ENCODE data around the gene WWOX. TPM values are rescaled to one million over a fixed set of nuclear protein-coding genes. Genes with fewer than 3 reads are reported as not detected.

WWOX gene
- total and polyA plus RNA-seq, 2 of the 13 experiments (the other 11 are each of a cell fraction or from before 2014, with no cell fraction given): 9.1 to 37.4 TPM

GRCh38 chr16:78199325-78200022, 100.0 kb downstream of the WWOX start (continued):
- TF ChIP-seq, protein P1, sequence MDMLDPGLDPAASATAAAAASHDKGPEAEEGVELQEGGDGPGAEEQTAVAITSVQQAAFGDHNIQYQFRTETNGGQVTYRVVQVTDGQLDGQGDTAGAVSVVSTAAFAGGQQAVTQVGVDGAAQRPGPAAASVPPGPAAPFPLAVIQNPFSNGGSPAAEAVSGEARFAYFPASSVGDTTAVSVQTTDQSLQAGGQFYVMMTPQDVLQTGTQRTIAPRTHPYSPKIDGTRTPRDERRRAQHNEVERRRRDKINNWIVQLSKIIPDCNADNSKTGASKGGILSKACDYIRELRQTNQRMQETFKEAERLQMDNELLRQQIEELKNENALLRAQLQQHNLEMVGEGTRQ (IDR thresholded peaks at IDR 0.05; ENCODE audit: low read depth, low read length): no peak
- TF ChIP-seq, protein P1 (CRISPR knock-in tag; IDR thresholded peaks at IDR 0.05; ENCODE audit: borderline replicate concordance): no peak
- TF ChIP-seq HMG20A (CRISPR knock-in tag; IDR thresholded peaks at IDR 0.05; ENCODE audit: borderline replicate concordance) (peak; percentile 58; the same call in 1 of the 2 replicates), ERF (CRISPR knock-in tag; IDR thresholded peaks at IDR 0.05) (0 out of 2 replicates have a peak, but pooled peaks have one; percentile 51), ZBTB7B (CRISPR knock-in tag; IDR thresholded peaks at IDR 0.05) (no peak), DMAP1 (CRISPR knock-in tag; IDR thresholded peaks at IDR 0.05) (no peak), MIXL1 (CRISPR knock-in tag; IDR thresholded peaks at IDR 0.05) (0 out of 2 replicates have a peak, but pooled peaks have one; percentile 10), GFI1 (CRISPR knock-in tag; IDR thresholded peaks at IDR 0.05; ENCODE audit: borderline replicate concordance) (no peak)

GRCh38 chr16:78200023-78200389, 100.6 kb downstream of the WWOX start:
- Histone ChIP-seq H4K20me1 (ENCODE audit: insufficient read depth, low read length) (no peaks in the 10 kb centered on the region), H3K9ac (ENCODE audit: insufficient read depth, low read depth, low read length) (no peak overlapping the region), H3K9me3 (ENCODE audit: low read length) (no peaks in the 10 kb centered on the region), H3K4me1 (ENCODE audit: insufficient read depth, low read length) (peaks cover 67% of the 10 kb centered on the region), H3K79me2 (ENCODE audit: insufficient read depth, low read length) (no peaks in the 10 kb centered on the region), H3K4me2 (ENCODE audit: low read depth, low read length) (peak overlapping the region; percentile 55), H3K36me3 (replicated peaks in 1 of 2; ENCODE audit: control insufficient read depth in 1 of 2, insufficient read depth in 2 of 2, low read length in 2 of 2) (0 out of 5 replicates have a peak, but pooled peaks cover 0 to 1% of the 10 kb centered on the region in 2 experiments), H3K27me3 (ENCODE audit: control insufficient read depth in 1 of 2, insufficient read depth in 2 of 2, low read length in 2 of 2) (no peaks in the 10 kb centered on the region), H3K27ac (ENCODE audit: extremely low read length, insufficient read depth, low read length) (peak overlapping the region; percentile 33), H2AFZ (ENCODE audit: low read length) (no peak overlapping the region), H3K4me3 (replicated peaks in 1 of 3; ENCODE audit: insufficient read depth in 1 of 3, low read depth in 2 of 3, low read length in 3 of 3) (no peak overlapping the region)
- POLR2A ChIA-PET: no interaction called here
- in situ Hi-C loops (cut with HindIII; ENCODE audit: extremely low pct_ligation_motif_present, low pct_unique_long_range_greater_than_20kb) (no loop called here), intact Hi-C loops (cut with micrococcal nuclease; ENCODE audit: unreplicated experiment) (loop anchor here (2.0 kb wide), 1 partner anchor 65 kb away; no protein-coding TSS in a partner anchor)
- no peak for DNase-seq (ENCODE audit: low spot score)
- BruUV-seq (replicated peaks): no TSS peak
- TF ChIP-seq ZKSCAN1 (IDR thresholded peaks at IDR 0.05; ENCODE audit: low read length) (peak; percentile 96), YEATS2 (CRISPR knock-in tag; IDR thresholded peaks at IDR 0.05; ENCODE audit: borderline replicate concordance) (peak; percentile 6; the same call in 1 of the 2 replicates), ZC3H13 (CRISPR knock-in tag; IDR thresholded peaks at IDR 0.05) (no peak), CEBPG (CRISPR knock-in tag; IDR thresholded peaks at IDR 0.05) (peak; percentile 56), RCOR2 (CRISPR knock-in tag; IDR thresholded peaks at IDR 0.05) (no peak), ATF4 (CRISPR knock-in tag; IDR thresholded peaks at IDR 0.05) (peak in 1 of 2 experiments; percentile 91; a peak in 2 of 4 replicates), RFX3 (CRISPR knock-in tag; IDR thresholded peaks at IDR 0.05) (no peak)
- TF ChIP-seq, protein P2, sequence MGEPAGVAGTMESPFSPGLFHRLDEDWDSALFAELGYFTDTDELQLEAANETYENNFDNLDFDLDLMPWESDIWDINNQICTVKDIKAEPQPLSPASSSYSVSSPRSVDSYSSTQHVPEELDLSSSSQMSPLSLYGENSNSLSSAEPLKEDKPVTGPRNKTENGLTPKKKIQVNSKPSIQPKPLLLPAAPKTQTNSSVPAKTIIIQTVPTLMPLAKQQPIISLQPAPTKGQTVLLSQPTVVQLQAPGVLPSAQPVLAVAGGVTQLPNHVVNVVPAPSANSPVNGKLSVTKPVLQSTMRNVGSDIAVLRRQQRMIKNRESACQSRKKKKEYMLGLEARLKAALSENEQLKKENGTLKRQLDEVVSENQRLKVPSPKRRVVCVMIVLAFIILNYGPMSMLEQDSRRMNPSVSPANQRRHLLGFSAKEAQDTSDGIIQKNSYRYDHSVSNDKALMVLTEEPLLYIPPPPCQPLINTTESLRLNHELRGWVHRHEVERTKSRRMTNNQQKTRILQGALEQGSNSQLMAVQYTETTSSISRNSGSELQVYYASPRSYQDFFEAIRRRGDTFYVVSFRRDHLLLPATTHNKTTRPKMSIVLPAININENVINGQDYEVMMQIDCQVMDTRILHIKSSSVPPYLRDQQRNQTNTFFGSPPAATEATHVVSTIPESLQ (CRISPR knock-in tag; conservative IDR thresholded peaks at IDR 0.05): no peak
- ATAC-seq: no peak
- 87% methylated on average over 7 of the region's 7 CpGs for WGBS (ENCODE audit: low lambda C conversion rate)
- CTCF ChIA-PET (ENCODE audit: low intra/inter-chr PET ratio, low total read pairs): no interaction called here
- no peak for FAIRE-seq
